SK-N-SH treated with all-trans-retinoic acid at 6 μM for 48 hours (cell line): ENCODE results near the gene TXNRD2.

Experiments used
- ISL1 ChIP-seq: fragments of 250-450 bp; sonication (Bioruptor Pico); IDR thresholded peaks from 2 replicates; pipeline ENCODE4 v2.1.2; 2022; ENCODE audit warnings: mild to moderate bottlenecking, moderate library complexity
- RARB ChIP-seq: fragments of 250-450 bp; sonication (Bioruptor Pico); IDR thresholded peaks from 2 replicates; pipeline ENCODE4 v1.8.0; 2021; ENCODE audit warnings: mild to moderate bottlenecking, moderate library complexity

- TF ChIP-seq ISL1 (CRISPR knock-in tag) (no peak), RARB (CRISPR knock-in tag) (no peak)
Measured at GRCh38 chr22:19889951-19890350, 51.7 kb downstream of the TXNRD2 start.
